A673 (cell line): ENCODE data around the gene FAM120B. TPM values are rescaled to one million over a fixed set of nuclear protein-coding genes. Genes with fewer than 3 reads are reported as not detected.

Experiments
- BruUV-seq: library from RNA; stranded (reverse); fragments of 400-500 nt; replicated peaks from 2 replicates; lab custom pipeline; 2021; lab: Mats Ljungman, UMichigan
- CTCF ChIA-PET: fragments of 300-600 bp; sonication (Branson Sonifier 250); formaldehyde crosslinking; loops from one replicate; lab custom pipeline; 2022; ENCODE audit warnings: antibody characterized with exemption; lab: Charles Lee
- POLR2A ChIA-PET: fragments of 300-600 bp; sonication (Branson Sonifier 250); formaldehyde crosslinking; loops from one replicate; lab custom pipeline; 2022; ENCODE audit warnings: antibody characterized with exemption; ENCODE audit not compliant: low non-redundant PET; lab: Charles Lee
- DNase-seq: peaks from one replicate; pipeline ENCODE4 v3.0.0-alpha.2; 2015; ENCODE audit warnings: low spot score
- H3K27ac ChIP-seq: fragments of 200-600 bp; sonication (generic); 2 replicates; pipeline ENCODE4 v1.5.1; 2016; ENCODE audit warnings: mixed run types, low read depth, mild to moderate bottlenecking, mixed read lengths, antibody characterized with exemption, low read length; ENCODE audit not compliant: poor library complexity, severe bottlenecking
- H3K27me3 ChIP-seq: fragments of 200-600 bp; sonication (generic); replicated peaks from 2 replicates; pipeline ENCODE4 v1.6.1; 2017; ENCODE audit warnings: mixed run types, low read depth, mild to moderate bottlenecking, mixed read lengths, antibody characterized with exemption, low read length; ENCODE audit not compliant: insufficient read depth, poor library complexity
- H3K36me3 ChIP-seq: fragments of 200-600 bp; sonication (generic); 2 replicates; pipeline ENCODE4 v1.6.1; 2016; ENCODE audit warnings: mixed run types, mild to moderate bottlenecking, mixed read lengths, antibody characterized with exemption, low read length; ENCODE audit not compliant: insufficient read depth, poor library complexity, severe bottlenecking
- H3K4me1 ChIP-seq: fragments of 200-600 bp; sonication (generic); 2 replicates; pipeline ENCODE4 v1.6.1; 2017; ENCODE audit warnings: mixed run types, mild to moderate bottlenecking, mixed read lengths, antibody characterized with exemption, low read length; ENCODE audit not compliant: insufficient read depth, poor library complexity, severe bottlenecking
- H3K4me3 ChIP-seq: fragments of 200-600 bp; sonication (generic); 2 replicates; pipeline ENCODE4 v1.5.1; 2016; ENCODE audit warnings: low read depth, mixed run types, mild to moderate bottlenecking, mixed read lengths, low read length; ENCODE audit not compliant: poor library complexity, severe bottlenecking
- H3K9me3 ChIP-seq: fragments of 200-600 bp; sonication (generic); 2 replicates; pipeline ENCODE4 v1.6.1; 2016; ENCODE audit warnings: mixed run types, low read depth, mild to moderate bottlenecking, mixed read lengths, antibody characterized with exemption, low read length; ENCODE audit not compliant: poor library complexity, severe bottlenecking
- CTCF ChIP-seq: fragments of 300-800, 200-600 bp; sonication (generic); conservative IDR thresholded peaks from 2 replicates; pipeline ENCODE4 v1.5.1; 2017; ENCODE audit warnings: low read depth, mild to moderate bottlenecking, antibody characterized with exemption, low read length, moderate library complexity, mixed read lengths
- EZH2 ChIP-seq: fragments of 200-600 bp; sonication (generic); IDR thresholded peaks from 2 replicates; pipeline ENCODE4 v1.6.1; 2017; ENCODE audit warnings: borderline replicate concordance, low read depth, mild to moderate bottlenecking, mixed read lengths, antibody characterized with exemption, low read length; ENCODE audit not compliant: poor library complexity, severe bottlenecking
- intact Hi-C: fragments of 100-400 bp; cut with micrococcal nuclease; formaldehyde crosslinking; loops from one replicate; pipeline ENCODE4 v1.10.0; 2022; ENCODE audit not compliant: unreplicated experiment
- total RNA-seq: library from RNA; stranded (reverse); gene quantifications from 2 replicates; pipeline ENCODE4 v1.2.3, GENCODE V29; 2021

Gene FAM120B
- total RNA-seq, 1 experiment from 2014 or later, result 31.6 TPM

GRCh38 chr6:170278743-170279094 is 27.8 kb upstream of the FAM120B start:
- Histone ChIP-seq H3K27ac (no peak overlapping the region), H3K4me1 (peaks cover 10% of the 10 kb centered on the region), H3K27me3 (no peaks in the 10 kb centered on the region), H3K36me3 (no peaks in the 10 kb centered on the region), H3K9me3 (no peaks in the 10 kb centered on the region), H3K4me3 (no peak overlapping the region)
- DNase-seq, result no peak
- no peak for TF ChIP-seq CTCF
- TF ChIP-seq EZH2, result no peak
- intact Hi-C loops, result no loop called here
- no TSS peak for BruUV-seq
- POLR2A ChIA-PET, result no interaction called here
- CTCF ChIA-PET, result no interaction called here

GRCh38 chr6:170279426-170279825 is 27.1 kb upstream of the FAM120B start:
- DNase-seq, result no peak
- TF ChIP-seq CTCF, result no peak
- TF ChIP-seq EZH2, result no peak
- Histone ChIP-seq H3K4me1 (peaks cover 10% of the 10 kb centered on the region), H3K27me3 (no peaks in the 10 kb centered on the region), H3K36me3 (no peaks in the 10 kb centered on the region), H3K27ac (no peak overlapping the region), H3K9me3 (no peaks in the 10 kb centered on the region), H3K4me3 (no peak overlapping the region)
- intact Hi-C loops, result no loop called here
- ChIA-PET POLR2A (no interaction called here), CTCF (no interaction called here)
- no TSS peak for BruUV-seq

- Histone ChIP-seq H3K4me1 (peaks cover 10% of the 10 kb centered on the region), H3K36me3 (no peaks in the 10 kb centered on the region), H3K4me3 (peak overlapping the region; percentile 46), H3K9me3 (no peaks in the 10 kb centered on the region), H3K27ac (no peak overlapping the region), H3K27me3 (no peaks in the 10 kb centered on the region)
- intact Hi-C loops, result no loop called here
- CTCF ChIA-PET, result no interaction called here
- TF ChIP-seq CTCF (no peak), EZH2 (no peak)
- BruUV-seq, result no TSS peak
- DNase-seq, result peak; percentile 60
- POLR2A ChIA-PET, result no interaction called here
These were observed 26.4 kb upstream of the FAM120B start for GRCh38 chr6:170279977-170280688.
